GM19023 (cell line): Measurements from ENCODE around the gene COPRS.

Experiments
- ATAC-seq: cut with Tn5 transposase; IDR thresholded peaks from one replicate; pipeline ENCODE4 v1.9.1; 2021; ENCODE audit warnings: mild to moderate bottlenecking, moderate library complexity; ENCODE audit not compliant: unreplicated experiment

The COPRS gene, protein sequence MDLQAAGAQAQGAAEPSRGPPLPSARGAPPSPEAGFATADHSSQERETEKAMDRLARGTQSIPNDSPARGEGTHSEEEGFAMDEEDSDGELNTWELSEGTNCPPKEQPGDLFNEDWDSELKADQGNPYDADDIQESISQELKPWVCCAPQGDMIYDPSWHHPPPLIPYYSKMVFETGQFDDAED

DNA sequence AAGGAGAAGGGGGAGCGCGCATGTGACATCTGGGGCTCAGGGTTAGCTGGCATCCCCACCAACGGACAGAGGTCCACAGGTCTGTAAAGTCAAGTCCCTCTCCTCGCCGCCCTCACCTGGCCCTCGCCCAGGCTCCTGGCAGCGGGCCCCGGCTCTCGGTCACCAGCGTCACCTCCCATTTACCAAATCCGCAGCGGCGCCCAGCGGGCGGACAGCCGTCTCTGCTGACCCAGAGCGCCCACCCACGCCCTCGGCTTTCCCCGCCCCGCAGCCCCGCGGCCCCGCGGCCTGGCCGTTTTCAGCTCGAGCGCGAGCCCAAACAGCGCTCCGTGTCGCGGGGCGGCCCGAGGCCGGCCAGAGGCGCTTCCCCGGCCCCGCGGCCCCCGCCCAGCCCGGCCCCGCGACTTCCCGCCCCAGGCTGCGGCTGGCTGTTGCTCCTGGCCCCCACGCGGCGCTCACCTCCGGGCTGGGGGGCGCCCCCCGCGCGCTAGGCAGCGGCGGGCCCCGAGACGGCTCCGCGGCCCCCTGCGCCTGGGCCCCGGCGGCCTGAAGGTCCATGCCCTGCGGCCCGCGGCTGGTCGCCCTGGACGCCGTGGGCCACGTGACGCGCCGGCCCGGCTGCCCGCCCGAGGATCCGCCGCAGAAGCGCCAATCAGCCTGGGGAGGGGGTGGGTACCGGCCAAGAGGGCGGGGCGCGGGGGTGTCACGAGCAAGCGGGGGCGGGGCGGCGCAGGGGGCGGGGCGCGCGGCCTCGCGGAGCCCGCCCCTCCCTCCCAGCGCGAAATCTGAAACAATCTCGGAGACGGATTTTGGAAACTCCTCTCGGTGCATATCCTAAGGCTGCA, at the start of gene COPRS:
Gene COPRS (minus strand): TSS at position 603 of the 845 bp plus-strand sequence. CDS start 45 bp downstream, at position 558.
- ATAC-seq: peak; percentile 81

DNA sequence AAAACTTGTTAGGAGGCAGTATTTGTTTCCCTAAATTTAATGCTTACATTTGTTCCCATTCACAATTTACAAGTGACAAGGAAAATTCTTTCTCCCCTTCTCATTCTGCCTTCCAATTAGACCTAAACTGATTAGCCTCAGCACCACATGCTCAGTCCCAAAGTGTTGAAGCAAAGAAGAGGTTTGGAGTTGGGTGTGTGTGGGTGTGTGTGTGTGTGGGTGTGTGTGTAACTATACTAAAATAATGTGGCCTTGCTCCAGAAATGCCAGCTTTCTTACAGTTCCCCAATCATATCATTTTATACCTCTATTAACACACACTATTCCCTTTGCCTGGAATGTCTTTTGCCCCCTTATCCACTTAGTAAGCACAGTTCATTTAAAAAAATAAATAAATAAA, 49.3 kb upstream of the COPRS start:
- ATAC-seq: no peak

DNA sequence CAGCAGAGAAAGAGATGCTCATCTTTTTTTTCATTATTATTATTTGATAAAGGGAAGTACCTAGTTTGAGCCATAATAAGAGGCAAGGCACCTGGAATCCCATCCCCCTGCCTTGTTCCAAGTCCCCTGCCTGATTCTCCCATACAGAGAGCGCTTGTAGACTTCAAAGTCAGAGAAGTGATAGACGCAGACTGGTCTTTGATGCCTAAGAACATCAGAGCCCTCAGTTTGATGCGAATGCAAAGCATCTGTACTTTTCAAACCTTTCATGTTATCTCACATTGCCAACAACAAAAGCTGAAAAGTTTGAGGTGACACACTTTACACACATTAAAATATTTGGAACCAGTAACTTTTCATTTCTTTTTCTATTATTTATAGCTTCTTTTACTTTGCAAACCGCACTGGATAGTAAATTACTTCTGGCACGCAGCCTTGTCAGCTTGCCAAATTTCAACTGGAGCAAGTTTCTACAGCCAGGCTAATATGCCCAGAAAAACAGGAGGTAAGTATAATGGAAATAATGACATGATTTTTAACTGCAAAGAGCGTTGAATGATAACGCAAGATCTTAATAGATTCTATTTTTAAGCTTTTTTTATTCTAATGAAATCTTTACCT, 48.4 kb upstream of the COPRS start:
- ATAC-seq: no peak

GRCh38 chr17:31903401-31903800, 44.4 kb upstream of the COPRS start:
- ATAC-seq: no peak

GRCh38 chr17:31902693-31903092, 43.6 kb upstream of the COPRS start:
- no peak for ATAC-seq

GRCh38 chr17:31900877-31901276, 41.8 kb upstream of the COPRS start:
- ATAC-seq: no peak

DNA sequence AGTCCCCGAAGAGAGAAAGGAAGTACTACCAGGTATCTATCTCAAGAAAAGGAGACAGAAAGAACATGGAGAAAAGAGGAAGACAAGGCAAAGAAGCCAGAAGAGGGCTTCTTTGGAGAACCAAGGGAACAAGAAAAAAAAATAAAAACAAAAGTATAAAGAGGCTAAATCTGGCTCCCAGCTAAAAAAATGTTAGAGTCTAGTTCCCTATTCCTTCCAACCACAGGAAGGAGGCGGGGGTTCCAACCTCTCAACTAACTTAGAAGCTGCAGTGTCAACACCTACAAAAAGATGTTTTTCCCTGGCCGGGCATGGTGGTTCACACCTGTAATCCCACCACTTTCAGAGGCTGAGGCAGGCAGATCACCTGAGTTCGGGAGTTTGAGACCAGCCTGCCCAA, 29.1 kb upstream of the COPRS start:
- no peak for ATAC-seq

GRCh38 chr17:31882571-31882970, 23.5 kb upstream of the COPRS start:
- ATAC-seq: no peak

- ATAC-seq: no peak
Measured at GRCh38 chr17:31880311-31880710, 21.3 kb upstream of the COPRS start.

- ATAC-seq: no peak
Measured at GRCh38 chr17:31878703-31879073, 19.6 kb upstream of the COPRS start.

DNA sequence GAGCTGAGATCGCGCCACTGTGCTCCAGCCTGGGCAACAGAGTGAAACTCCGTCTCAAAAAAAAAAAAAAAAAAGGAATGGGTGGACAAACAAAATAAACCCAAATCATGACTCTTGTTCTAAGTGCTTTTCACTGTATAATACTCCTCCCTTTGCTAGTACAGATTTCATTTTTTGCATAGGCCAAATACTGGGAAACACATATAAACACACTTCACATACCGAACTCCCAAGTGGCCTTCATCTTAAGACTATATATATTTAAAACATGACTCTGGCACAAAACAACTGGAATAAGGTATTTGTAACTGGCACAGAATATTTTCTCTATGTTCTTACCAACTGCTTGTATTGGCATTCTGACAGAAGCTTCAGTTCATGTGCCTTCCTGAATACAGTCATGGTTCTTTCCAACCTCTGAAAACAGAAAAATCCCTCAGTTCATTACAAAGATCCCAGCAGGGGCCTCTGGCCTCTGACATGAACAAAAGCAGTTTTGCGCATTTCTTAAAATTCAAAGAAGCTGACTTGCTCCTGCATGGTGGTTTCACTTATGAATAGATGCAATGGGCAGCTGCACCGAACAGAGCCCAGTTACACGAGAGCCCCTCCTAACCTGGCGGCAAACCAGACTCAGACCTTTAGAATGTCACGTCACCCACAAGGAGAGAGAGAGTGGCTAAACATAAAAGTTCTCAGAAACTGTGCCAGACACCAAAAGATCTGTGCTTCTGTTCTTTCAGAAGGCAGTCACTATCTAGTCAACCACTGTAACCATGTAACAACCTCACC, 19.1 kb upstream of the COPRS start:
- ATAC-seq: no peak

- no peak for ATAC-seq
Measured at GRCh38 chr17:31877341-31877740, 18.3 kb upstream of the COPRS start.

DNA sequence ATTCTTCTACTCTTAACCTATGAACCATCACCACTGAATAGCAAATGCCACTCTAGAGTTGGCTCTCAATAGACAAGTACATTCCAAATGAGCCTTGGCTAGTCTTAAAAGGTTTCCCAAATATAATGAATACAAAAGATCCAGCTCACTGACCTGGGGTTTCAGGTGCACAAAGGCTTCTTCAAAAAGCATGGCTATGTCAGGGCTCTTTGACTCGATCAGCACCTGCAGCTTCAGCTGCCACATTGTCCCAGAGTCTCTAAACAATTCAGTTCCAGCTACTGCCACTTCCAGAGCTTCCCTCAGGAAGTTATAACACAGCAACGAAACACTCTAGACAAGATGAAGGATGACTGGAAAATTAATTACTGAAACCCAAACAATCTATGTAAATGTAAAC, 16.0 kb upstream of the COPRS start:
- no peak for ATAC-seq

DNA sequence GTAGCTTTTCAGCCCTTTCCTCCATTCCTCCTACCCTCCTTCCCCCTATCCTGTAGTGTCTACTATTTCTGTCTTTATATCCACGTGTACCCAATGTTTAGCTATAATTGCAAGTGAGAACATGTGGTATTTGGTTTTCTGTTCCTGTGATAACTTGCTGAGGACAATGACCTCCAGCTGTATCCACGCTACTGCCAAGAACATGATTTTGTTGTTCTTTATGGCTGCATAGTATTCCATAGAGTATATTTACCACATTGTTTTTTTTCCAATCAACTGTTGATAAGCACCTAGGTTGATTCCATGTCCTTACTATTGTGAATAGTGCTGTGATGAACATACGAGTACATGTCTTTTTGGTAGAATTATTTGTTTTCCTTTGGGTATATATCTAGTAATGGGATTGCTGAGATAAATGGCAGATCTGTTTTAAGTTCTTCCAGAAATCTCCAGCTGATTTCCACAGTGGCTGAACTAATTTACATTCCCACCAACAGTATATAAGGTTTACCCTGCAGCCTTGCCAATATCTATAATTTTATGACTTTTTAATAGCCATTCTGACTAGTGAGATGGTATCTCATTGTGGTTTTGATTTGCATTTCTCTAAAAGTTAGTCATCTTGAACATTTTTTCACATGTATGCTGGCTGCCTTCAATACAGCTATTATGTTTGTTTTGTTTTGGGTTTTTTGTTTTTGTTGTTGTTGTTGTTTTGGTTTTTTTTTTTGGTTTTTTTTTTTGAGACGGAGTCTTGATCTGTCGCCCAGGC, 10.9 kb upstream of the COPRS start:
- no peak for ATAC-seq

DNA sequence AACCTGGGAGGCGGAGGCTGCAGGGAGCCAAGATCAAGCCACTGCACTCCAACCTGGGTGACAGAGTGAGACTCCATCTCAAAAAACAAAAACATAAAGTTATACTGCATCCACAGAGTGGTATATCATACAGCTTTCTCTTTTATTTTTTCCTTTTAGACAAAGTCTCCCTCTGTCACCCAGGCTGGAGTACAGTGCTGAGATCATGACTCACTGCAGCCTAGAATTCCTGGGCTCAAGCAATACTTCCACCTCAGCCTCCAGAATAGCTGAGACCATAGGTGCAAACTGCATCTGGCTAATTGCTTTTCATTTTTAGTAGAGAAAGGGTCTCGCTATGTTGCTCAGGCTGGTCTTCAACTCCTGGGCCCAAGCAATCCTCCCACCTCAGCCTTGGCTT, 10.0 kb upstream of the COPRS start:
- no peak for ATAC-seq

DNA sequence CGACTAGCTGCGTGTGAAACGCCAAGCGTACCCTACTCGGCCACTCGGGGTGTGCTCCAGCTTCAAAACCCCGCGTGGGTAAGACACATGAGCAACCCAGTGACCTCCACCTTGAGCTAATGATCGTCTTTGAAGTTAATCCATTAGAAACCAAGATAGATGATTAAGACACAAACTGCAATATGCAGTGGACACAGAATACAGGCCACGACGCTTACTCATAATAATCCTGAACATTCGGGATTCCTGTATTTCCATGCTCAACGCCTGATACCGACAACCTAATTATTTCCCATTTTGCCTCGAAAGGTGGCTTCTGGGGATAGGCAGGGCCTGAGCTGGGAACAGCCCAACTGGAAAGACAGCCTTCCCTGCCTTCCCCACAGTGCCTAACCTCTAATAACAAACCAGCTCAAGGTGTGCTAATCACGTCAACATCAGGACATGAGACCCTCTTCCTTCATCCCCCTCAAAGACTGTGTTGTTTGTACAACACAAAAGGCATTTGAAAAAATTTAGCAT, 504 bp upstream of the COPRS start:
- ATAC-seq: peak; percentile 3

- ATAC-seq: peak; percentile 11
Measured at GRCh38 chr17:31857920-31858641, 963 bp downstream of the COPRS start.

DNA sequence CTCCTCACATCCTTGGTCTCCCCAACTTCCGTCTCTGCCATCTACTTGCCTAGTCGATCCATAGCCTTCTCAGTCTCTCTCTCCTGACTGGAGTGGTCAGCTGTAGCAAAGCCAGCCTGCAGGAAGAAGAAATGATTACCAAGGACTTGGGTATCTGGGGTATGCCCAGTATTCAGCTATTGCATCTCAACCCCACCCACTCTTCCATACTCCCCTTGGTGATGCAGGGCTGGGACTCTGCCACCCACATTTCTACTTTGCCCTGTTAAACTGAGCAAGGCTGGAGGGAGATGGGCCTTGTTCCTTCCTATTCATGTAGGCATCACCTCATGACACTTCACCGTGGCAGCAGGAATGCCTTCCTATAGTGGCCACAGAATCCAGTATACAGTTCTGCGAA, 2.3 kb downstream of the COPRS start:
- ATAC-seq: no peak

DNA sequence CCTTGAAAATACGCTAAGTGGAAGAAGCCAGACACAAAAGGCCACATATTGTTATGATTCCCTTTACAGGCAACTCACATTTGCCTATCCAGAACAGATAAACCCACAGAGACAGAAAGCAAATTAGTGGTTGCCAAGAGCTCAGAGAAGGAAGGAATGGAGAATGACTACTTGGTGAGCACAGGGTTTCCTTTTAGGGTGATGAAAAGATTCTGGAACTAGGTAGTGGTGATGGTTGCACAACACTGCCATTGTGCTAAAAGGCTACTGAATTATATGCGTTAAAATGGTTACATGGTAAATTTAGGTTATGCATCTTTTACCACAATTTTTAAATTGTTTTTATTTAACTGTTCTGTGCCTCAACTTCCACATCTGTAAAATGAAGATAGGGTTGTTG, 4.4 kb downstream of the COPRS start:
- ATAC-seq: no peak
